NT2/D1 (cell line): ENCODE results near the gene CCDC197.
A peak's percentile ranks its signal among the peaks of the same experiment; 100 is the strongest.

Experiments used
- DNase-seq: peaks from one replicate; pipeline ENCODE4 v3.0.0-alpha.2; 2011; ENCODE audit warnings: low read depth, low spot score
- H3K27me3 ChIP-seq: 2 replicates; pipeline ENCODE4 v1.6.0; 2011; ENCODE audit warnings: mild to moderate bottlenecking; ENCODE audit not compliant: insufficient read length, insufficient read depth
- H3K36me3 ChIP-seq: 2 replicates; pipeline ENCODE4 v1.6.1; 2011; ENCODE audit warnings: mild to moderate bottlenecking, low read length, mixed read lengths; ENCODE audit not compliant: insufficient read depth, insufficient read length
- H3K4me1 ChIP-seq: 2 replicates; pipeline ENCODE4 v1.5.1; 2011; ENCODE audit not compliant: insufficient read depth, insufficient read length
- H3K4me3 ChIP-seq: 2 replicates; pipeline ENCODE4 v1.5.1; 2011; ENCODE audit warnings: low read depth; ENCODE audit not compliant: insufficient read length
- H3K9ac ChIP-seq: 2 replicates; pipeline ENCODE4 v1.6.0; 2011; ENCODE audit warnings: low read depth; ENCODE audit not compliant: insufficient read length
- H3K9me3 ChIP-seq: 2 replicates; pipeline ENCODE4 v1.5.1; 2011; ENCODE audit warnings: mild to moderate bottlenecking, low read length; ENCODE audit not compliant: insufficient read depth
- SUZ12 ChIP-seq: IDR thresholded peaks from 2 replicates; pipeline ENCODE4 v1.6.1; 2011; ENCODE audit not compliant: insufficient read length, insufficient read depth; ENCODE audit errors: extremely low read depth
- YY1 ChIP-seq: IDR thresholded peaks from 2 replicates; pipeline ENCODE4 v1.6.1; 2011; ENCODE audit not compliant: insufficient read length, insufficient read depth
- ZNF274 ChIP-seq: IDR thresholded peaks from 2 replicates; pipeline ENCODE4 v1.6.1; 2011; ENCODE audit warnings: mild to moderate bottlenecking, low read depth, low read length

The CCDC197 gene

DNA sequence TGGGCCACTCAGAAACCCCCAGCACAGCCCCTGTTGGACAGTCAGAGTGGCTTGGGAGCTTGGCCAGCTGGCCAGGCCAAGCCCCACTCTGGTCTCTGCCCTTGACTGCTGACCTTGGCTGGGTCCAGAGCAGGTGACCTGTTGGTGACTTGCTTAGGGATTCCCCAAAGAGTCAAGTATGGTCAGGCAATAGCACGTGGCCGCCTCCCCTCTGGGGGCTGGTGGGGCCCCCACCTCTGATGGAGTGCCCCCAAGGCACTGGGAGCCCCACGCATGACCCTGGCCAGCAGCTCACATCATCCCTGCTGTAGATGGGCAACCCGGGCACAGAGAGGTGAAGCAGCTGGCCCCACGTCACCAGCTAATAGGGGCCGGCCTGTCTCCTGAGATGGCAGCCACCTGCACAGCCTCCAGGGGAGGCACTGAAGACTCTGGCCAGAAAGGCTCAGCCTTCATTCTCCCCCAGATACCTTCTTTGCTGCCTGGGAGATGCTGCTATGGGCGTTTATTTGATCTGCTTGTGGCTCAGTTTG is 1.8 kb downstream of the CCDC197 start:
- TF ChIP-seq ZNF274 (no peak), YY1 (no peak), SUZ12 (no peak)
- H3K9ac ChIP-seq, result no peak overlapping the region
- H3K4me3 ChIP-seq, result no peak overlapping the region

DNA sequence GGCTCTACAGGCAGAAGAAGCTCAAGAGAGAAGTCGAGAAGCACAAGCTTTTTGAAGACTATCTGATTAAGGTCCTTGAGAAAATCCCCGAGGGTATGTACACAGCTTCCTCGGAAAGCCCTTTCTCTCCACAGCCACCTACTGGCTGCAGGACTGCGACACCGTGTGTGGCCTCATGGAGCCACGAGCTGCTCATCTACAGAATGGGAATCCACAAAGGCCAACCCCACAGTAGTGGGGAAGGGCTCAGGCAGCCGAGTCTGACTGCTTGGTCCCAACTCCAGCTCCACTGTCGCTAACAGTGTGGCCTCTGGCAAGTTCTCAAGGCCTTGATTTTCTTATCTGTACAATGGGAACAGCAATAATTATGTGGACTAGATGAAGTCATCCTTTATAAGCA is 2.5 kb downstream of the CCDC197 start:
- no peak for DNase-seq
- no peak for TF ChIP-seq YY1
- no peak for TF ChIP-seq ZNF274
- no peak for TF ChIP-seq SUZ12

More for the DNA sequence above, 1.8 kb downstream of the CCDC197 start:
- H3K36me3 ChIP-seq, result no peaks in the 10 kb centered on the region
- peaks cover 15% of the 10 kb centered on the region for H3K4me1 ChIP-seq
- DNase-seq, result no peak
- no peaks in the 10 kb centered on the region for H3K9me3 ChIP-seq
- H3K27me3 ChIP-seq, result peaks cover 9% of the 10 kb centered on the region

DNA sequence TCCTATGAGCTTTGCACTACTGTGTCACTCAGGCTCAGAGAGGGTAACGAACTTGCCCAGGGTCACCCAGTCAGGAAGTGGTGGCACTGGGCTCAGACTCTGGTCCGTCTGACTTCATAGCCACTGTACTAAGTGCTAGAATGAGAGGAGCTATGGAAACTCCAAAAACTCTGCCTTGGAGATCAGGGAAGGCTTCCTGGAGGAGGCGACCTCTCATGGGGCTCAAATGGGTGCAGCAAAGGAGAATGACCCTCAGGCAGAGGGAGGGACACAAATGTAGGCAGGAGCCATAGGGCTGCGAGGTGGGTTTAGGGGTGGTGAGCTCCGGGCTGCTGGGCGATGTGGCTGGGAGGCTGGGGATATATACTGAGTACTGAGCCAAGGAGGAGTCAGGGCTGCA is 3.2 kb downstream of the CCDC197 start:
- H3K36me3 ChIP-seq, result no peaks in the 10 kb centered on the region

More for the DNA sequence above, 2.5 kb downstream of the CCDC197 start:
- H3K27me3 ChIP-seq, result peaks cover 9% of the 10 kb centered on the region
- H3K9me3 ChIP-seq, result no peaks in the 10 kb centered on the region
- H3K36me3 ChIP-seq, result no peaks in the 10 kb centered on the region
- no peak overlapping the region for H3K9ac ChIP-seq
- H3K4me3 ChIP-seq, result no peak overlapping the region
- H3K4me1 ChIP-seq, result peaks cover 10% of the 10 kb centered on the region

DNA sequence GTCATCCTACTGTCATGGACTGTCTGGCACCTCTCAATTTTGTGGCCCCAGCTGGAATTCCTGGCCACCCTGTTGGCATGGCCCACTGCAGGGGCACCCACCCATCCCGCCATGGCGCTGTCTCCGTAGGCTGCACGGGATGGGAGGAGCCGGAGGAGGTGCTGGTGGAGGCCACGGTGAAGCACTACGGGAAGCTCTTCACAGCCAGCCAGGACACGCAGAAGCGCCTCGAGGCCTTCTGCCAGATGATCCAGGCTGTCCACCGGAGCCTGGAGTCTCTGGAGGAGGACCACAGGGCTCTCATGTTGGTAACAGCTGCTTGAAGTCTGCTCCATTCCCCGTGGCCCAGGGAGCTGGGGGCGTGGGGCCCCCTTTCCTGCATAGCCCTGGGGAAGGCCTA is 3.9 kb downstream of the CCDC197 start:
- Histone ChIP-seq H3K27me3 (peaks cover 9% of the 10 kb centered on the region), H3K4me3 (no peak overlapping the region), H3K36me3 (no peaks in the 10 kb centered on the region), H3K9me3 (no peaks in the 10 kb centered on the region), H3K9ac (peak overlapping the region; percentile 42), H3K4me1 (peaks cover 9% of the 10 kb centered on the region)
- TF ChIP-seq ZNF274, result no peak
- TF ChIP-seq YY1, result no peak
- TF ChIP-seq SUZ12, result no peak
- DNase-seq, result no peak

More for the DNA sequence above, 3.2 kb downstream of the CCDC197 start:
- H3K9me3 ChIP-seq, result no peaks in the 10 kb centered on the region
- peaks cover 9% of the 10 kb centered on the region for H3K27me3 ChIP-seq
- no peak overlapping the region for H3K9ac ChIP-seq
- no peak for TF ChIP-seq SUZ12
- TF ChIP-seq ZNF274, result no peak
- no peak for TF ChIP-seq YY1
- H3K4me3 ChIP-seq, result no peak overlapping the region
- peaks cover 9% of the 10 kb centered on the region for H3K4me1 ChIP-seq
- DNase-seq, result no peak

DNA sequence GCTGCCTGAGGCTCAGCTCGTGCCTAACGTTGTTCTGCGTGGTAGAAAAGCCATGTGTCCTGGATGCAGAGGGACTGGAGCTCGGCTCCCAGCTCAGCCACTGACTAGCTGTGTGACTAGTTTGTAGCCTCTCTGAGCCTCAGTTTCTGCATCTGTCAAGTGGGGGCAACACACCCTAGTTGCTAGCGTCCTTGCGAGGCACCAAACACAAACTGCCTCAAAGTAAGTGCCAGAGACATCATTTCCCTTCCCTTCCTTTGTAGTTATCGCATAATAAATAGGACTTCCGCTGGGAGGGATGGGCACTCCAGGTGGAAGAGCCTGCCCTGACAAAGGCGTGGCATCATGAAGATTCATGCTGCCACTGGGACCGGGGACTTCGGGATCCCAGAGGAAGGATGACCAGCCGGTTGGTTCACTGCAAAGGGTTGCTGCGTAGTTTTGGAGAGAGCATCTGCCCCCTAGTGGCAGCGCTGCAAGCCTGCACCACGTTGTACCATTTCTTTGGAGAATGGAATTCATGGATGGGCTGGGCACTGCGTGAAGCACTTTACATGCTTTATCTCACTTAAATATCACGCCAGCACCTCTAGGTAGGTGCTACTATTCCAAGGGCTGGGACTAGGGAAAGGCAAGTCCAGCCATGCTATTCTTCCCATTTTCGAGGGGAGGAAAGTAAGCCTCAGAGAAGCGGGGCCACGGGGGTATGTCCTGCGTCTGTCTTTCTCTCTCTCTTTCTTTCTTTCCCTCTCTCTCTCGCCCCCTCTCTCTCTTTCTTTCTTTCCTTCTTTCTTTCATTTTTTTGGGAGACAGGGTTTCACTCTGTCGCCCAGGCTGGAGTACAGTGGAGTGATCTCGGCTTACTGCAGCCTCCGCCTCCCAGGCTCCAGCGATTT is 4.6 kb downstream of the CCDC197 start:
- Histone ChIP-seq H3K9ac (peak overlapping the region; percentile 42), H3K4me1 (peaks cover 9% of the 10 kb centered on the region), H3K27me3 (peaks cover 9% of the 10 kb centered on the region), H3K36me3 (no peaks in the 10 kb centered on the region), H3K4me3 (no peak overlapping the region), H3K9me3 (no peaks in the 10 kb centered on the region)
- DNase-seq, result peak; percentile 47
- TF ChIP-seq ZNF274, result no peak
- TF ChIP-seq SUZ12, result no peak
- no peak for TF ChIP-seq YY1

DNA sequence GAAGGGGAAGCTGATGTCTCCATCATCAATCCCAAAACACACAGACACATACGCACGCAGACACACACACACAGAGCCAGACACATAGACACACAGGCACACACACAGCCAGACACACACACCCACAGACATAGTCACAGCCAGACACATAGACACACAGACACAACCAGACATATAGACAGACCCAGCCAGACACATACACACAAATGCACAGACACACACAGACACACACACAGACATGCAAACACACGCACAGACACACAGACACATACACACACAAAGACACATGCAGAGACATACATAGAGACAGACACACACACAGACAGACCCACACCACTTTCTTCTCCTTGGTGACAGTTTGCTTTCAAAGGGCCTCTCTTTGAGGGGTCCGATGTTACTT is 6.3 kb downstream of the CCDC197 start:
- no peak for TF ChIP-seq SUZ12
- no peak for TF ChIP-seq ZNF274
- TF ChIP-seq YY1, result no peak
- Histone ChIP-seq H3K9me3 (no peaks in the 10 kb centered on the region), H3K9ac (no peak overlapping the region), H3K27me3 (peaks cover 9% of the 10 kb centered on the region), H3K4me1 (peaks cover 9% of the 10 kb centered on the region), H3K4me3 (no peak overlapping the region), H3K36me3 (no peaks in the 10 kb centered on the region)
- no peak for DNase-seq

DNA sequence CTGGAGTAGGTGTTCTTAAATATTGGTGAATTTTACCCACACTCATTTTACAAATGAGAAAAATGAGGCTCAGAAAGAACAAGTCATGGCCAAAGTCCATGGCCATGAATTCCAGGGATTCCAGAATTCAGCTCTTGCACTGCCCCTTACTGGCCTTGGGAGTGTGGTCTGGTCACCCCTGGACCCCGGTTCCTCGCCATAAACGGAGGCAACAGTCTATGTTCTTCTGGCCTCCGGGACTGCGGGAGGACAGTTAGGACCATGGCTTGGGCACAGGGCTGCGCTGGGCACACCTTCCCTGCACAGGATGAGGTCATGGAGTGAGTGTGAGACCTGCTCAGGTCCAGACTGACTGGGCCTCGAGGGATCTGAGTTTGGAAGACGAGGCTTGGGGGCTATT is 6.9 kb downstream of the CCDC197 start:
- TF ChIP-seq SUZ12 (no peak), YY1 (no peak), ZNF274 (no peak)

More for the DNA sequence above, 6.9 kb downstream of the CCDC197 start:
- Histone ChIP-seq H3K27me3 (peaks cover 9% of the 10 kb centered on the region), H3K9me3 (no peaks in the 10 kb centered on the region), H3K4me3 (no peak overlapping the region), H3K9ac (no peak overlapping the region), H3K36me3 (no peaks in the 10 kb centered on the region), H3K4me1 (peaks cover 9% of the 10 kb centered on the region)
- no peak for DNase-seq
